Esophagus muscularis mucosa (tissue), 4 donors: ENCODE results near the gene NPTXR. TPM values are rescaled to one million over a fixed set of nuclear protein-coding genes. Genes with fewer than 3 reads are reported as not detected.

Source experiments
- DNase-seq: peaks from one replicate; pipeline ENCODE4 v3.0.0-alpha.2; 2017; ENCODE audit errors: extremely low spot score
- H3K27ac ChIP-seq, 4 donors: fragments of 200-600 bp; sonication (generic); replicated peaks in 1 of 4; 1 replicate in 3 of 4; 2 replicates in 1 of 4; pipeline ENCODE4 v1.5.1; 2016 to 2019; ENCODE audit warnings: mild to moderate bottlenecking in 1 of 4
- H3K27me3 ChIP-seq, 4 donors: fragments of 200-600 bp; sonication (generic); one replicate each; pipeline versions ENCODE4 v1.5.1 to v1.6.0; 2016 to 2019
- H3K36me3 ChIP-seq, 4 donors: fragments of 200-600 bp; sonication (generic); one replicate each; pipeline ENCODE4 v1.5.1; 2016 to 2019
- H3K4me1 ChIP-seq, 4 donors: fragments of 200-600 bp; sonication (generic); one replicate each; pipeline ENCODE4 v1.5.1; 2016 to 2019
- H3K4me3 ChIP-seq, 4 donors: fragments of 200-600 bp; sonication (generic); 1 replicate in 2 of 4; 2 replicates in 2 of 4; pipeline ENCODE4 v1.5.1; 2016 to 2019; ENCODE audit warnings: mild to moderate bottlenecking in 4 of 4, moderate library complexity in 1 of 4
- H3K9me3 ChIP-seq, 4 donors: fragments of 200-600 bp; sonication (generic); 1 replicate in 3 of 4; 2 replicates in 1 of 4; pipeline ENCODE4 v1.5.1; 2016 to 2019
- CTCF ChIP-seq, 3 experiments: fragments of 200-600 bp in 2 of 3; fragments of 450-650 bp in 1 of 3; sonication (generic) in 2 of 3; IDR thresholded peaks; one replicate each; pipeline ENCODE4 v1.5.1; 2017 to 2019; ENCODE audit warnings: antibody characterized with exemption in 3 of 3, mild to moderate bottlenecking in 2 of 3, moderate library complexity in 1 of 3
- EP300 ChIP-seq: sonication (generic); formaldehyde crosslinking; IDR thresholded peaks from one replicate; pipeline ENCODE4 v1.6.1; 2017; ENCODE audit warnings: antibody characterized with exemption
- POLR2A ChIP-seq: fragments of 450-650 bp; IDR thresholded peaks from one replicate; pipeline ENCODE4 v1.6.1; 2017; ENCODE audit warnings: antibody characterized with exemption, moderate library complexity, mild to moderate bottlenecking, low read depth
- POLR2AphosphoS5 ChIP-seq, 2 donors: sonication (generic); formaldehyde crosslinking; IDR thresholded peaks; one replicate each; pipeline ENCODE4 v1.6.1; 2017; ENCODE audit warnings: antibody characterized with exemption in 2 of 2
- WGBS: methylation state at CpG from one replicate; pipeline ENCODE4 v1.1.5; 2018; 5-methylcytosine and 5-hydroxymethylcytosine counted together
- intact Hi-C: fragments of 100-400 bp; cut with DNase I; formaldehyde crosslinking; loops from one replicate; pipeline ENCODE4 v1.15.1; 2023
- total RNA-seq, 4 donors: library from RNA; depleted of rRNA; stranded (reverse); fragments of >200 nt; gene quantifications; one replicate each; pipeline versions ENCODE4 v1.1.0 to v1.2.1, GENCODE V29; 2016

The NPTXR gene
- total RNA-seq, 4 donors from 2014 or later = 8.2 to 15.0 (median 8.8) TPM

GRCh38 chr22:38849811-38850210 lies 6.0 kb upstream of the NPTXR start:
- no peak overlapping the region for H3K4me3 ChIP-seq
- TF ChIP-seq POLR2A (no peak), POLR2AphosphoS5 (IDR thresholded peaks at IDR 0.05) (no peak), CTCF (IDR thresholded peaks at IDR 0.05) (no peak), EP300 (no peak)
- DNase-seq = no peak
- intact Hi-C loops = no loop called here
- WGBS = 80% methylated on average over 6 of the region's 6 CpGs
- no peaks in the 10 kb centered on the region for H3K4me1 ChIP-seq
- H3K9me3 ChIP-seq = no peaks in the 10 kb centered on the region
- H3K27ac ChIP-seq = no peak overlapping the region
- no peaks in the 10 kb centered on the region for H3K27me3 ChIP-seq
- no peaks in the 10 kb centered on the region for H3K36me3 ChIP-seq

- no peak overlapping the region for H3K27ac ChIP-seq
- WGBS = 100% methylated on average over 1 of the region's 1 CpG
- peaks cover 10 to 29% (median 24%) of the 10 kb centered on the region in 4 donors for H3K4me1 ChIP-seq
- no peaks in the 10 kb centered on the region for H3K27me3 ChIP-seq
- TF ChIP-seq CTCF (IDR thresholded peaks at IDR 0.05) = no peak
- TF ChIP-seq POLR2A = no peak
- TF ChIP-seq POLR2AphosphoS5 (IDR thresholded peaks at IDR 0.05) = no peak
- no peak for TF ChIP-seq EP300
- no peaks in the 10 kb centered on the region for H3K9me3 ChIP-seq
- no peak for DNase-seq
- intact Hi-C loops = no loop called here
- no peaks in the 10 kb centered on the region for H3K36me3 ChIP-seq
- no peak overlapping the region for H3K4me3 ChIP-seq
These were observed 2.6 kb upstream of the NPTXR start for GRCh38 chr22:38846412-38846811.

GRCh38 chr22:38845004-38845740 lies 1.3 kb upstream of the NPTXR start:
- H3K9me3 ChIP-seq = no peaks in the 10 kb centered on the region
- no peak for TF ChIP-seq POLR2AphosphoS5 (IDR thresholded peaks at IDR 0.05)
- TF ChIP-seq CTCF (IDR thresholded peaks at IDR 0.05) = no peak
- TF ChIP-seq POLR2A = no peak
- no peak for TF ChIP-seq EP300
- no peak for DNase-seq
- H3K4me1 ChIP-seq = peaks cover 10 to 34% (median 27%) of the 10 kb centered on the region in 4 donors
- no peak overlapping the region for H3K4me3 ChIP-seq
- WGBS = 70% methylated on average over 17 of the region's 17 CpGs
- H3K27me3 ChIP-seq = no peaks in the 10 kb centered on the region
- intact Hi-C loops = no loop called here
- H3K36me3 ChIP-seq = no peaks in the 10 kb centered on the region
- H3K27ac ChIP-seq = peak overlapping the region in 2 of 4 donors; percentile 82 to 87

- H3K36me3 ChIP-seq = no peaks in the 10 kb centered on the region
- WGBS = 21% methylated on average over 20 of the region's 22 CpGs
- no peak for TF ChIP-seq POLR2AphosphoS5 (IDR thresholded peaks at IDR 0.05)
- TF ChIP-seq CTCF (IDR thresholded peaks at IDR 0.05) = no peak
- TF ChIP-seq EP300 = no peak
- TF ChIP-seq POLR2A = no peak
- DNase-seq = no peak
- H3K27ac ChIP-seq = peak overlapping the region; percentile 77 to 87 (median 82)
- H3K4me1 ChIP-seq = peaks cover 10 to 34% (median 27%) of the 10 kb centered on the region in 4 donors
- intact Hi-C loops = loop anchor here (5.0 kb wide), 1 partner anchor 77 kb away; no protein-coding TSS in a partner anchor
- H3K4me3 ChIP-seq = peak overlapping the region; percentile 62 to 73 (median 65)
- H3K27me3 ChIP-seq = no peaks in the 10 kb centered on the region
- no peaks in the 10 kb centered on the region for H3K9me3 ChIP-seq
These were observed 631 bp upstream of the NPTXR start for GRCh38 chr22:38844315-38845003.
